Nephron progenitor cell (in vitro differentiated cells): Measurements from ENCODE around the gene IGF2BP1.

Experiments
- DNase-seq: peaks from one replicate; pipeline ENCODE4 v3.0.0; 2021
- H3K27ac Mint-ChIP-seq: 2 replicates; pipeline ENCODE4 v1.8.0; 2021; ENCODE audit warnings: mild to moderate bottlenecking, moderate library complexity, mixed read lengths
- H3K27me3 Mint-ChIP-seq: 2 replicates; pipeline ENCODE4 v1.8.0; 2021; ENCODE audit warnings: mild to moderate bottlenecking, low read depth, mixed read lengths; ENCODE audit not compliant: poor library complexity
- H3K36me3 Mint-ChIP-seq: 2 replicates; pipeline ENCODE4 v1.8.0; 2021; ENCODE audit warnings: low read depth, mixed read lengths
- H3K4me1 Mint-ChIP-seq: 2 replicates; pipeline ENCODE4 v1.8.0; 2021; ENCODE audit warnings: mixed read lengths
- H3K4me3 Mint-ChIP-seq: 2 replicates; pipeline ENCODE4 v1.8.0; 2021; ENCODE audit warnings: mild to moderate bottlenecking, moderate library complexity, mixed read lengths
- H3K9me3 Mint-ChIP-seq: 2 replicates; pipeline ENCODE4 v1.8.0; 2021; ENCODE audit warnings: mild to moderate bottlenecking, moderate library complexity, mixed read lengths
- TF ChIP-seq, protein P1 (sequence below): fragments of 200-600 bp; sonication (generic); IDR thresholded peaks from 2 replicates; pipeline ENCODE4 v1.5.0; 2021; ENCODE audit warnings: antibody characterized with exemption

IGF2BP1 gene

DNA sequence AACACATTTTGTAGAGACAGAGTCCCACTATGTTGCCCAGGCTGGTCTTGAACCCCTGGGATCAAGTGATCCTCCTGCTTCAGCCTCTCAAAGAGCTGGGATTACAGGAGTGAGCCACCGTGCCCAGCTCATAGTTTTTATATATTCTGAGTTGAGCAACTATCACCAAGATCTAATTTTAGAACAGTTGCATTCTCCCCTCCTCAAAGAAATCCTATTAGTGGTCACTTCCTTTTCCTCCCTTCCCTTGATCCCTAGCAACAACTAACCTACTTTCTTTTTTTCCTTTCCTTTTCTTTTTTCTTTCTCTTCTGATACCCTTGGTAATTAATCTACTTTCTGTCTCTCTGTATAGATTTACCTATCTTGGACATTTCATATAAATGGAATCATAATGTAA is 73.9 kb downstream of the IGF2BP1 start:
- no peaks in the 10 kb centered on the region for H3K36me3 Mint-ChIP-seq
- no peak overlapping the region for H3K4me3 Mint-ChIP-seq
- DNase-seq: no peak
- TF ChIP-seq, protein P1, sequence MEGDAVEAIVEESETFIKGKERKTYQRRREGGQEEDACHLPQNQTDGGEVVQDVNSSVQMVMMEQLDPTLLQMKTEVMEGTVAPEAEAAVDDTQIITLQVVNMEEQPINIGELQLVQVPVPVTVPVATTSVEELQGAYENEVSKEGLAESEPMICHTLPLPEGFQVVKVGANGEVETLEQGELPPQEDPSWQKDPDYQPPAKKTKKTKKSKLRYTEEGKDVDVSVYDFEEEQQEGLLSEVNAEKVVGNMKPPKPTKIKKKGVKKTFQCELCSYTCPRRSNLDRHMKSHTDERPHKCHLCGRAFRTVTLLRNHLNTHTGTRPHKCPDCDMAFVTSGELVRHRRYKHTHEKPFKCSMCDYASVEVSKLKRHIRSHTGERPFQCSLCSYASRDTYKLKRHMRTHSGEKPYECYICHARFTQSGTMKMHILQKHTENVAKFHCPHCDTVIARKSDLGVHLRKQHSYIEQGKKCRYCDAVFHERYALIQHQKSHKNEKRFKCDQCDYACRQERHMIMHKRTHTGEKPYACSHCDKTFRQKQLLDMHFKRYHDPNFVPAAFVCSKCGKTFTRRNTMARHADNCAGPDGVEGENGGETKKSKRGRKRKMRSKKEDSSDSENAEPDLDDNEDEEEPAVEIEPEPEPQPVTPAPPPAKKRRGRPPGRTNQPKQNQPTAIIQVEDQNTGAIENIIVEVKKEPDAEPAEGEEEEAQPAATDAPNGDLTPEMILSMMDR: no peak
- no peaks in the 10 kb centered on the region for H3K9me3 Mint-ChIP-seq
- H3K27ac Mint-ChIP-seq: no peak overlapping the region
- peaks cover 13% of the 10 kb centered on the region for H3K27me3 Mint-ChIP-seq
- H3K4me1 Mint-ChIP-seq: no peaks in the 10 kb centered on the region

DNA sequence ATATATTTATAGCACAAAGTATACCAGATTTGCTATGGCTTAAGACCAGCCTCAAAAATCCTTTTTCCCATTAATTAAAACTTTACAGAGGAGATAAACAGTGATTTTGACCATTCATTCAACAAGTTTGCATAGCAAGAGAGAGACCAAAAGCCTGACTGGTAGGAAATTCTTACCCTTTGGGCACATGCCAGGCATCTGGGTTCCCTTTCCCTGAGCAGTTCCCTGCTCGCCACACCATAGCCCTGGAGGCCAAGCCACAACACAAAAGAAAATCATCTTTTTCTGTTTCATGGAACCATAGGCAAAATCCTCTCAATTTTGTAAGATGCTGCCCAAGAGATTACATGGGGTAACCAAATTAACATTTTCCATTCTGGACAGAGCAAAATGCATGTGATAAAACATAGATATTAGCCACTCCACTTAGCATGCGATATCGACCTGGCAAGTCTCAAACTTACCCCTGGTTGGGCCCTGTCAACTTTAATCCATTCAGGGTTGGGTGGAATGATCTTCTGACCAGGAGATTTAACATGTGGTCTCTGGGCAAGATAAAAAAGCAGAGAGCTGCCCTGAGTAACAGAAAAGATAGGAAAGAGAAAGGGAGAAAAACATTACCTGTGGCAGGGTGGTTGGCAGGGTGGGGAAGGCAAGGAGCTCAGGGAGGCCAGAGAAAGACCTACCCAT is 77.8 kb downstream of the IGF2BP1 start:
- Mint-ChIP-seq H3K27ac (no peak overlapping the region), H3K36me3 (no peaks in the 10 kb centered on the region), H3K4me1 (no peaks in the 10 kb centered on the region), H3K27me3 (peaks cover 15% of the 10 kb centered on the region), H3K4me3 (no peak overlapping the region), H3K9me3 (peaks cover 8% of the 10 kb centered on the region)
- no peak for DNase-seq
- TF ChIP-seq, protein P1: no peak

DNA sequence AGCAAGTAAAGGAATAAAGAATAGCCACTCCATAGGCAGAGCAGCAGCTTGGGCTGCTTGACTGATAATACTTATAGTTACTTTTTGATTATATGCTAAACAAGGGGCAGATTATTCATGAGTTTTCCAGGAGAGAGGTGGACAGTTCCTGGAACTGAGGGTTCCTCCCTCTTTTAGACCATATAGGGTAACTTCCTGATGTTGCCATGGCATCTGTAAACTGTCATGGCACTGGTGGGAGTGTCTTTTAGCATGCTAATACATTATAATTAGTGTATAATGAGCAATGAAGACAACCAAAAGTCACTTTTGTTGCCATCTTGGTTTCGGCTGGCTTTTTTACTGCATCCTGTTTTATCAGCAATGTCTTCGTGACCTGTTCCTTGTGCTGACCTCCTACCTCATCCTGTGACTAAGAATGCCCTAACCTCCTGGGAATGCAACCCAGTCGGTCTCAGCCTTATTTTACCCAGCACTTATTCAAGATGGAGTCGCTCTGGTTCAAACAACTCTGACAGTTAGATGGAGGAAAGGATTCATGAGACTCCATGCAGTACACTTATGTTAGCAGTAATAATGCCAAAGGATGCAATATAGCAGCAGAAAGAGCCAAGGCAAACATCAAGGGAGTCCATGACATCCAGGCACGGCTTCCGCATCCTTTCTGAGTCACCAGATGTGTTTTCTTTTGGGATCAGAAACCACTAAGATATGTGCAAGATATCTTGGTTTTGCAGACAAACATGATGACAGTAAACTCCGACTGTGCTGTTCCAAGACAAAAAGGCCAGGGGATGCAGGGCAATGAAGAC is 79.6 kb downstream of the IGF2BP1 start:
- H3K27ac Mint-ChIP-seq: no peak overlapping the region
- no peaks in the 10 kb centered on the region for H3K36me3 Mint-ChIP-seq
- H3K9me3 Mint-ChIP-seq: peaks cover 9% of the 10 kb centered on the region
- peaks cover 7% of the 10 kb centered on the region for H3K27me3 Mint-ChIP-seq
- H3K4me3 Mint-ChIP-seq: no peak overlapping the region
- DNase-seq: no peak
- TF ChIP-seq, protein P1: no peak
- no peaks in the 10 kb centered on the region for H3K4me1 Mint-ChIP-seq

DNA sequence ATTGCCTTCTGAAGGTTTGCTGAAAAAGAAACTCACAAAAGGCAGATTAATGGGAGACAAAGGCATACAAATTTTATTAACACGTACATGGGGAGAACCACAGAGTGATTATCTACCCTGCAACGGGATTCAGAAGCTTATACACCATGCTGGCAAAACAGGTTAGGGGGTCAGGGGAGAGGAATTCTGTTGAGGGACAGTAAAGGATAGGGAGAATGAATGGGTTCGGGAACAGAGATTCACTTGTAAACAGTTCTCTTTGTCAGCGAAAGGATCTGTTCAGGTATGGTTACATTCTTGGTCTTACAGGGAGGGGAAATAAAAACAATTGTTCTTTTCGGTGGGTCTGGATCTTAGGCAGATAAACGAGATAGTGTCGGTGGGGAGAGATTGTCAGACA is 81.1 kb downstream of the IGF2BP1 start:
- TF ChIP-seq, protein P1: no peak
- Mint-ChIP-seq H3K27me3 (peaks cover 7% of the 10 kb centered on the region), H3K4me3 (no peak overlapping the region), H3K27ac (no peak overlapping the region), H3K36me3 (no peaks in the 10 kb centered on the region), H3K9me3 (peaks cover 9% of the 10 kb centered on the region), H3K4me1 (no peaks in the 10 kb centered on the region)
- DNase-seq: no peak

DNA sequence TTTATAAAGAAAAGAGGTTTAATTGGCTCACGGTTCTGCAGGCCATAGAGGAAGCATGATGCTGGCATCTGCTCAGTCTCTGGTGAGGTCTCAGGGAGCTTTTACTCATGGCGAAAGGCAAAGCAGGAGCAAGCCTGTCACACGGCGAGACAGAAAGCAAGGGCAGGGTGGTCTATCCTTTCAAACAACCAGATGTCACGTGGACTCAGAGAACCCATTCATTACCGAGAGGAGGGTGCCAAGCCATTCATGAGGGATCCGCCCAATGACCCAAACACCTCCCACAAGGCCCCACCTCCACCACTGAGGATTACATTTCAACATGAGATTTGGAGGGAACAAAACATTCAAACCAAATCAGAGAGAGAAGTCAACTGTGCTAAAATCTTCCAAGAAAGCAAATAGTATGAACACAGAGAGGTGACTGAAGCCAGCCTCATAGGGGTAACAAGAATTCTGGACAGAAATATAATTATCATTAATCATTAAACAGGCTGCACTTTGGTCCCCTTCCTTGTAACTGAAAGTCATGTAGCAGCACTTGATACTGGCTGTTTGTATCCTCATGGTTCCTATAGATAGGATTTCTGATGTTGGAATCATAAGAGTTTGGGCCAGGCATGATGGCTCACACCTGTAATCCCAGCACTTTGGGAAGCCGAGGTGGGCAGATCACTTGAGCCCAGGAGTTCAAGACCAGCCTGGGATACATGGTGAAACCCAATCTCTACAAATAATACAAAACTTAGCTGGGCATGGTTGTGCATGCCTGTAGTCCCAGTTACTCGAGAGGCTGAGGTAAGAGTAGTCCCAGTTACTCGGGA is 82.9 kb downstream of the IGF2BP1 start:
- no peaks in the 10 kb centered on the region for H3K4me1 Mint-ChIP-seq
- peaks cover 9% of the 10 kb centered on the region for H3K9me3 Mint-ChIP-seq
- no peak overlapping the region for H3K27ac Mint-ChIP-seq
- DNase-seq: no peak
- TF ChIP-seq, protein P1: no peak
- H3K36me3 Mint-ChIP-seq: no peaks in the 10 kb centered on the region
- no peak overlapping the region for H3K4me3 Mint-ChIP-seq
- H3K27me3 Mint-ChIP-seq: peaks cover 7% of the 10 kb centered on the region
